ENCODE results near the gene SAMD14. TPM values are rescaled to one million over a fixed set of nuclear protein-coding genes. Genes with fewer than 3 reads are reported as not detected.

The SAMD14 gene
- total and polyA plus RNA-seq, 2 donors (not counting 1 experiment from before 2014, with no cell fraction given) = 0.13 to 0.89 TPM

DNA sequence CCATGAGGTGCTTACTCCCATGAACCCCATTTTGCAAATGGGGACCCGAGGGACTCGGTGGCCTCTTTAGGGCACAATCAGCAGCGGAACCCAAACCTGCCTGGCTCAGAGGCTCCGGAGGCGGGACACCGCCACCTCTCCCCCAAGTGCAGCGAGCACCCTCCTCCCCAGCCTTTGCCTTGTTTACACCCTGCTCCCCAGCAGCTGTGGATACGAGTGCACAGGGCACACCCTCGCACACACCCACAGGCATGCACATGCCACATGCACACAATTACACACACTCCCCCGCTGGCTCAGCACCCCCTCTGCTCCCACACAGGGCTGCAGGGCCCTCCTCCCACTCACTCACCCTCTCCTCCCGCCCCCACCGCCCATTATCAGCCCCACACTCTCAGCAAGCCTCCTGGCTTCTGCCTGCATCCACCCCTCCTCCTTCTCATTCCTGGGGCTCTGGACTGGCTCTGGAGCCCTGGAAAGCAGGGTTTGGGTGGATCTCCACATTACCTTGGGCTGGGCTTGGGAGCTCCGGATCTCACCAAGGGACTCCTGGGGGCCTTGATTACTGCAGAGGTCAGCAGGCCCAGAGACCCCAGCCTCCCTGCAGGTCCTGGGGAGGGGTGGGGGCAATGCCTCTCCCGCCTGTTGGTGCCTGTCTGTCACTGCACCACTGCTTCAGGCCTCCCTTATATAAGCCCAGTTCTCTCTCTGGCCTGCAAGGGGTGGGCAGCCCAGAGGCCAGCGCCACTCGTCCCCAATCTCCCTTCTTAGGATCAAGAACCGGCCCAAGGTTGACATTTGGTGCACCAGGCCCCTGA is 28.4 kb downstream of the SAMD14 start:
- intact Hi-C loops (cut with micrococcal nuclease) = no loop called here
- no peak for TF ChIP-seq EZH2 (IDR thresholded peaks at IDR 0.05; ENCODE audit: borderline replicate concordance, insufficient read depth, low read depth, low read length, poor library complexity, severe bottlenecking)
- TF ChIP-seq, protein P1, sequence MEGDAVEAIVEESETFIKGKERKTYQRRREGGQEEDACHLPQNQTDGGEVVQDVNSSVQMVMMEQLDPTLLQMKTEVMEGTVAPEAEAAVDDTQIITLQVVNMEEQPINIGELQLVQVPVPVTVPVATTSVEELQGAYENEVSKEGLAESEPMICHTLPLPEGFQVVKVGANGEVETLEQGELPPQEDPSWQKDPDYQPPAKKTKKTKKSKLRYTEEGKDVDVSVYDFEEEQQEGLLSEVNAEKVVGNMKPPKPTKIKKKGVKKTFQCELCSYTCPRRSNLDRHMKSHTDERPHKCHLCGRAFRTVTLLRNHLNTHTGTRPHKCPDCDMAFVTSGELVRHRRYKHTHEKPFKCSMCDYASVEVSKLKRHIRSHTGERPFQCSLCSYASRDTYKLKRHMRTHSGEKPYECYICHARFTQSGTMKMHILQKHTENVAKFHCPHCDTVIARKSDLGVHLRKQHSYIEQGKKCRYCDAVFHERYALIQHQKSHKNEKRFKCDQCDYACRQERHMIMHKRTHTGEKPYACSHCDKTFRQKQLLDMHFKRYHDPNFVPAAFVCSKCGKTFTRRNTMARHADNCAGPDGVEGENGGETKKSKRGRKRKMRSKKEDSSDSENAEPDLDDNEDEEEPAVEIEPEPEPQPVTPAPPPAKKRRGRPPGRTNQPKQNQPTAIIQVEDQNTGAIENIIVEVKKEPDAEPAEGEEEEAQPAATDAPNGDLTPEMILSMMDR (IDR thresholded peaks at IDR 0.05) = no peak
- DNase-seq (no peak), ATAC-seq (ENCODE audit: low read depth) (no peak)
- Histone ChIP-seq H3K27me3 (replicated peaks in 1 of 4; ENCODE audit: control extremely low read depth in 1 of 4, control insufficient read depth in 3 of 4, insufficient read depth in 4 of 4, low read length in 3 of 4) (no peaks in the 10 kb centered on the region), H3K9me3 (ENCODE audit: control extremely low read depth in 1 of 3, control insufficient read depth in 2 of 3, insufficient read depth in 1 of 3, low read length in 2 of 3) (no peaks in the 10 kb centered on the region), H3K36me3 (replicated peaks in 1 of 2; ENCODE audit: control extremely low read depth in 1 of 2, control insufficient read depth in 1 of 2, extremely low read depth in 1 of 2, insufficient read depth in 2 of 2, low read length in 1 of 2) (peaks cover 0 to 57% of the 10 kb centered on the region in 2 experiments), H3K79me2 (ENCODE audit: control insufficient read depth, insufficient read depth, low read length) (no peaks in the 10 kb centered on the region), H3K9ac (ENCODE audit: low read length) (no peak overlapping the region), H2AFZ (ENCODE audit: insufficient read depth, low read depth, low read length, poor library complexity, severe bottlenecking) (no peak overlapping the region), H3K27ac (ENCODE audit: low read length in 2 of 2) (no peak overlapping the region), H3K4me3 (ENCODE audit: control extremely low read depth in 1 of 5, extremely low read depth in 1 of 5, insufficient read depth in 1 of 5, low read depth in 2 of 5, low read length in 4 of 5) (no peak overlapping the region), H4K20me1 (ENCODE audit: control insufficient read depth, insufficient read depth, low read length, poor library complexity, severe bottlenecking) (peaks cover 19% of the 10 kb centered on the region), H3K4me2 (replicated peaks; ENCODE audit: low read depth, low read length, poor library complexity, severe bottlenecking) (no peak overlapping the region), H3K4me1 (ENCODE audit: control insufficient read depth in 2 of 2, insufficient read depth in 2 of 2, low read length in 2 of 2) (peaks cover 0 to 5% of the 10 kb centered on the region in 2 donors)
- H3K4me1 Mint-ChIP-seq = peaks cover 3% of the 10 kb centered on the region
- H3K27me3 Mint-ChIP-seq = no peaks in the 10 kb centered on the region
- WGBS (ENCODE audit: insufficient coverage) = 95% methylated on average over 16 of the region's 17 CpGs
- POLR2A ChIA-PET = no interaction called here
- no peak overlapping the region for H3K27ac Mint-ChIP-seq
- CTCF ChIA-PET = interaction anchor here (1.2 to 1.9 kb wide), 2 partner anchors 8 to 13 kb away, joined by 3 to 9 read pairs; no protein-coding TSS in a partner anchor
- no peak overlapping the region for H3K4me3 Mint-ChIP-seq
- H3K9me3 Mint-ChIP-seq (ENCODE audit: insufficient read depth) = no peaks in the 10 kb centered on the region

DNA sequence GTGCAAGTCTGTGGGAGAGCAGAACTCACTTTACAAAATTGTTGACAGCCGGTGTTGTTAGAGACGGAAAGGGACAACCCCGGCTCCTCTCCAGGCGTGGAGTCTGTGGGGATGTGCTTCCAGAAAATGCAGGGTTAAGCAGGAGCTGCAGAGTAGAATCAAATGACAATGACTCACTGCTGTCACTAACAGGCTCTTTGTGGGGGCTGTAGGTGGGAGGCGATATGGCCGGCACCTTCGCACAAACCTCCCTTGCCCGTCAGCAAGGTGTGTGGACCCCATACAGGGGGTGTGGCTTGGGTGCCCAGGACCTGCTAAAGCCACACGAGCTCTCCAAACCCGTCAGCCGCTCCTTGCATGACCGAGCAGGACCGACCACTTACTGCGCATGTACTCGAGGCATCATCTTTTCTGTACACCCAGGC is 29.0 kb downstream of the SAMD14 start:
- Histone ChIP-seq H3K4me3 (ENCODE audit: control extremely low read depth in 1 of 5, extremely low read depth in 1 of 5, insufficient read depth in 1 of 5, low read depth in 2 of 5, low read length in 4 of 5) (no peak overlapping the region), H3K36me3 (replicated peaks in 1 of 2; ENCODE audit: control extremely low read depth in 1 of 2, control insufficient read depth in 1 of 2, extremely low read depth in 1 of 2, insufficient read depth in 2 of 2, low read length in 1 of 2) (peaks cover 0 to 53% of the 10 kb centered on the region in 2 experiments), H3K79me2 (ENCODE audit: control insufficient read depth, insufficient read depth, low read length) (peaks cover 5% of the 10 kb centered on the region), H3K27me3 (replicated peaks in 1 of 4; ENCODE audit: control extremely low read depth in 1 of 4, control insufficient read depth in 3 of 4, insufficient read depth in 4 of 4, low read length in 3 of 4) (no peaks in the 10 kb centered on the region), H4K20me1 (ENCODE audit: control insufficient read depth, insufficient read depth, low read length, poor library complexity, severe bottlenecking) (peaks cover 22% of the 10 kb centered on the region), H3K4me1 (ENCODE audit: control insufficient read depth in 2 of 2, insufficient read depth in 2 of 2, low read length in 2 of 2) (peaks cover 5 to 11% of the 10 kb centered on the region in 2 donors), H3K27ac (ENCODE audit: low read length in 2 of 2) (no peak overlapping the region), H3K9ac (ENCODE audit: low read length) (no peak overlapping the region), H3K4me2 (replicated peaks; ENCODE audit: low read depth, low read length, poor library complexity, severe bottlenecking) (no peak overlapping the region), H3K9me3 (ENCODE audit: control extremely low read depth in 1 of 3, control insufficient read depth in 2 of 3, insufficient read depth in 1 of 3, low read length in 2 of 3) (no peaks in the 10 kb centered on the region), H2AFZ (ENCODE audit: insufficient read depth, low read depth, low read length, poor library complexity, severe bottlenecking) (no peak overlapping the region)
- no peak overlapping the region for H3K27ac Mint-ChIP-seq
- H3K27me3 Mint-ChIP-seq = no peaks in the 10 kb centered on the region
- 95% methylated on average over 15 of the region's 15 CpGs for WGBS (ENCODE audit: insufficient coverage)
- H3K9me3 Mint-ChIP-seq (ENCODE audit: insufficient read depth) = no peaks in the 10 kb centered on the region
- POLR2A ChIA-PET = no interaction called here
- H3K4me3 Mint-ChIP-seq = no peak overlapping the region
- peaks cover 10% of the 10 kb centered on the region for H3K4me1 Mint-ChIP-seq
- ATAC-seq (ENCODE audit: low read depth) (no peak), DNase-seq (no peak)
- no peak for TF ChIP-seq EZH2 (IDR thresholded peaks at IDR 0.05; ENCODE audit: borderline replicate concordance, insufficient read depth, low read depth, low read length, poor library complexity, severe bottlenecking)
- TF ChIP-seq, protein P1 (IDR thresholded peaks at IDR 0.05) = no peak
- CTCF ChIA-PET = interaction anchor here (1.2 kb wide), 1 partner anchor 14 kb away, joined by 3 read pairs; no protein-coding TSS in a partner anchor
- intact Hi-C loops (cut with micrococcal nuclease) = no loop called here
